RWPE2 (cell line): ENCODE measurements around the gene GPR151.
A peak's percentile ranks its signal among the peaks of the same experiment; 100 is the strongest.

Source experiments
- ATAC-seq: fragments of 200-7000 bp; cut with Tn5 transposase; 3 replicates; pipeline ENCODE4 v1.9.1; 2021; ENCODE audit warnings: low read depth
- DNase-seq: peaks from one replicate; pipeline ENCODE4 v3.0.0-alpha.2; 2020; ENCODE audit warnings: low spot score
- H3K27ac ChIP-seq: fragments of 450-650 bp; 2 replicates; pipeline ENCODE4 v1.5.1; 2017; ENCODE audit warnings: mild to moderate bottlenecking; ENCODE audit not compliant: poor library complexity, severe bottlenecking
- H3K27me3 ChIP-seq: fragments of 250-450 bp; sonication (Bioruptor Pico); 2 replicates; pipeline ENCODE4 v1.5.1; 2021; ENCODE audit warnings: mild to moderate bottlenecking, moderate library complexity; ENCODE audit not compliant: insufficient read depth, poor library complexity, severe bottlenecking
- H3K36me3 ChIP-seq: fragments of 250-450 bp; sonication (Bioruptor Pico); 2 replicates; pipeline ENCODE4 v1.5.1; 2020; ENCODE audit warnings: low read depth, mild to moderate bottlenecking, moderate library complexity
- H3K4me1 ChIP-seq: fragments of 250-450 bp; sonication (Bioruptor Pico); 2 replicates; pipeline ENCODE4 v1.5.1; 2021; ENCODE audit warnings: mild to moderate bottlenecking, moderate library complexity; ENCODE audit not compliant: insufficient read depth, poor library complexity, severe bottlenecking
- H3K4me3 ChIP-seq: fragments of 250-450 bp; sonication (Bioruptor Pico); 2 replicates; pipeline ENCODE4 v1.5.1; 2021; ENCODE audit warnings: mild to moderate bottlenecking, moderate library complexity; ENCODE audit not compliant: severe bottlenecking
- H3K9me3 ChIP-seq: fragments of 250-450 bp; sonication (Bioruptor Pico); 2 replicates; pipeline ENCODE4 v1.5.1; 2021; ENCODE audit warnings: mild to moderate bottlenecking, moderate library complexity; ENCODE audit not compliant: severe bottlenecking
- TF ChIP-seq, protein P1 (sequence below): fragments of 450-650 bp; IDR thresholded peaks from one replicate; pipeline ENCODE4 v1.5.1; 2017; ENCODE audit warnings: mild to moderate bottlenecking, moderate library complexity; ENCODE audit not compliant: poor library complexity, severe bottlenecking

The GPR151 gene

DNA sequence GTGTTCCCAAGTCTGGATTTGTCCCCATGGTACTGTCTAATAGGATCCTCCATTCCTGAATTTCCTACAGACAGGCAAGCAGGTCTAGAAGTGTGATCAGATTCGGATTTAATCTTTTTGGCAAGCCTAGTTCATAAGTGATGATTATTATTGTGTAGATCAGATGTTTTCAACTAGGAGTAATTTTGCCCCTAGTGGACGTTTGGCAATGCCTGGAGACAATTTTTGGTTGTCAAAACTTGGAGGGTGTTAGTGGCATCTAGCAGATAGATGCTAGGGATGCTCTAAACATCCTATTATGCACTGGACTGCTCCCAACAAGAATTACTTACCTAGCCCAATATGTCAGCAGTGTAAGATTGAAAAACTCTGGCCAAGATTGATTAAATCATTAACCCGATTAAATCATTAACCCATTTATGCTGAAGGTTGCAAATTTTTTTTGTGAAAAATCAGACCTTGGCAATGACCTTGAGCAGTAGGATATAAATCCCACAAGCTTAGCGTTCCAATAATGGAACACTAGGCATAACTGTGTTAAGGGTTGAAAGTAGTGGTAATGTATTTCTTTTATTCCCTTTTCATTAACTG lies 40.7 kb downstream of the GPR151 start:
- no peaks in the 10 kb centered on the region for H3K4me1 ChIP-seq
- TF ChIP-seq, protein P1, sequence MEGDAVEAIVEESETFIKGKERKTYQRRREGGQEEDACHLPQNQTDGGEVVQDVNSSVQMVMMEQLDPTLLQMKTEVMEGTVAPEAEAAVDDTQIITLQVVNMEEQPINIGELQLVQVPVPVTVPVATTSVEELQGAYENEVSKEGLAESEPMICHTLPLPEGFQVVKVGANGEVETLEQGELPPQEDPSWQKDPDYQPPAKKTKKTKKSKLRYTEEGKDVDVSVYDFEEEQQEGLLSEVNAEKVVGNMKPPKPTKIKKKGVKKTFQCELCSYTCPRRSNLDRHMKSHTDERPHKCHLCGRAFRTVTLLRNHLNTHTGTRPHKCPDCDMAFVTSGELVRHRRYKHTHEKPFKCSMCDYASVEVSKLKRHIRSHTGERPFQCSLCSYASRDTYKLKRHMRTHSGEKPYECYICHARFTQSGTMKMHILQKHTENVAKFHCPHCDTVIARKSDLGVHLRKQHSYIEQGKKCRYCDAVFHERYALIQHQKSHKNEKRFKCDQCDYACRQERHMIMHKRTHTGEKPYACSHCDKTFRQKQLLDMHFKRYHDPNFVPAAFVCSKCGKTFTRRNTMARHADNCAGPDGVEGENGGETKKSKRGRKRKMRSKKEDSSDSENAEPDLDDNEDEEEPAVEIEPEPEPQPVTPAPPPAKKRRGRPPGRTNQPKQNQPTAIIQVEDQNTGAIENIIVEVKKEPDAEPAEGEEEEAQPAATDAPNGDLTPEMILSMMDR = peak; percentile 33
- ATAC-seq (no peak), DNase-seq (no peak)
- no peak overlapping the region for H3K27ac ChIP-seq
- no peaks in the 10 kb centered on the region for H3K27me3 ChIP-seq
- H3K9me3 ChIP-seq = no peaks in the 10 kb centered on the region
- peaks cover 93% of the 10 kb centered on the region for H3K36me3 ChIP-seq
- H3K4me3 ChIP-seq = no peak overlapping the region

DNA sequence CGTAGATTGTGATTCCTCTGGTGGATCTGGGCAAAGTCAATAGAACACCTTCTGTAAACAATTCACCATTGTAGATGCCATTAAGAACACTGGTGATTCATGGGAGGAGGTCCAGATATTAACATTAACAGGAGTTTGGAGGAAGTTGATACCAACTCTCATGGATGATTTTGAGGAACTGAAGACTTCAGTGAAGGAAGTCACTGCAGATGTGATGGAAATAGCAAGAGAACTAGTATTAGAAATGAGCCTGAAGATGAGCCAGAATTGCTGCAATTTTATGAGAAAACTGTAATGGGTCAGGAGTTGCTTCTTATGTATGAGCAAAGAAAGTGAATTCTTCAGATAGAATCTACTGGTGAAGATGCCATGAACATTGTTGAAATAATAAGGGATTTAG lies 41.9 kb downstream of the GPR151 start:
- peaks cover 93% of the 10 kb centered on the region for H3K36me3 ChIP-seq
- no peak overlapping the region for H3K4me3 ChIP-seq
- no peaks in the 10 kb centered on the region for H3K9me3 ChIP-seq
- H3K4me1 ChIP-seq = no peaks in the 10 kb centered on the region
- no peak for ATAC-seq
- no peak for DNase-seq
- H3K27me3 ChIP-seq = no peaks in the 10 kb centered on the region
- TF ChIP-seq, protein P1 = no peak
- H3K27ac ChIP-seq = no peak overlapping the region

DNA sequence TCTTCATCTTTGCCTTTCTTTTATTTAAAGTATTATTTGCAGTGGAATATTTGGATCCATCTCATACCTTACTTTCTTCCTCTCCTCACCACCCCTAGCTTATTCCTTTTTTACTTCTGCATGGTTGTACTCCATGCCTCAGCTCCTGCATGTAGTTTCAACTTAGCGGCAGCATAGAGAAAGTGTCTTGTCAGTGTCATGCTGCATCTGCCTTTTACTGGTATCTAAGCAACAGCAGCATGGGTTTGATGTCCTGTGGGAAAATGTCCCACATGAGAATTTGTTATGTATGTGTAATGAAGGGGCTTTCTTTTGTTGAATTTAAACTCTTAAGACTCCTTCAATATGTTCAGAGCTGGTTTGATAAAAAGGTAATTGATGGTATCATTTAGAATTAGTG lies 48.2 kb downstream of the GPR151 start:
- Histone ChIP-seq H3K4me1 (no peaks in the 10 kb centered on the region), H3K27me3 (no peaks in the 10 kb centered on the region), H3K27ac (no peak overlapping the region), H3K4me3 (no peak overlapping the region), H3K9me3 (no peaks in the 10 kb centered on the region), H3K36me3 (peaks cover 95% of the 10 kb centered on the region)
- DNase-seq (no peak), ATAC-seq (no peak)
- TF ChIP-seq, protein P1 = no peak

- Histone ChIP-seq H3K27me3 (no peaks in the 10 kb centered on the region), H3K27ac (no peak overlapping the region), H3K9me3 (no peaks in the 10 kb centered on the region), H3K4me1 (peaks cover 7% of the 10 kb centered on the region), H3K36me3 (peaks cover 95% of the 10 kb centered on the region), H3K4me3 (no peak overlapping the region)
- ATAC-seq (peak; percentile 81), DNase-seq (no peak)
- TF ChIP-seq, protein P1 = peak; percentile 84
These were observed 49.3 kb downstream of the GPR151 start for GRCh38 chr5:146466521-146467349.

GRCh38 chr5:146463446-146463845 lies 52.5 kb downstream of the GPR151 start:
- Histone ChIP-seq H3K9me3 (no peaks in the 10 kb centered on the region), H3K4me1 (peaks cover 17% of the 10 kb centered on the region), H3K36me3 (peaks cover 95% of the 10 kb centered on the region), H3K27ac (no peak overlapping the region), H3K4me3 (no peak overlapping the region), H3K27me3 (no peaks in the 10 kb centered on the region)
- no peak for DNase-seq
- TF ChIP-seq, protein P1 = no peak
- ATAC-seq = no peak
